HL-60 (cell line): Measurements from ENCODE around the gene CRY2.
"Not testable (repeated sequence)": the region's sequence is repeated elsewhere in the genome, so short reads cannot be mapped to it uniquely, and the experiment has no call there.

Experiments
- DNase-seq, 2 experiments: peaks; one replicate each; pipeline ENCODE4 v3.0.0-alpha.2; 2010 to 2020; ENCODE audit warnings: low read depth in 1 of 2, low spot score in 1 of 2
- H3K27ac ChIP-seq: fragments of 250-450 bp; sonication (Bioruptor Pico); replicated peaks from 2 replicates; pipeline ENCODE4 v1.5.1; 2020; ENCODE audit warnings: mild to moderate bottlenecking, moderate library complexity
- H3K27me3 ChIP-seq: fragments of 250-450 bp; sonication (Bioruptor Pico); 2 replicates; pipeline ENCODE4 v1.5.1; 2021; ENCODE audit warnings: mild to moderate bottlenecking, moderate library complexity; ENCODE audit not compliant: insufficient read depth, poor library complexity, severe bottlenecking
- H3K4me3 ChIP-seq: replicated peaks from 2 replicates; pipeline ENCODE4 v1.5.1; 2011; ENCODE audit warnings: mild to moderate bottlenecking, control low read depth, low read length; ENCODE audit not compliant: insufficient read depth
- CTCF ChIP-seq: IDR thresholded peaks from one replicate; pipeline ENCODE4 v1.5.1; 2011; ENCODE audit warnings: low read length, control low read depth, inconsistent platforms; ENCODE audit not compliant: insufficient read depth
- GABPA ChIP-seq: IDR thresholded peaks from 2 replicates; pipeline ENCODE4 v1.6.1; 2012; ENCODE audit warnings: low read depth
- POLR2AphosphoS5 ChIP-seq: IDR thresholded peaks from 2 replicates; pipeline ENCODE4 v1.6.1; 2012; ENCODE audit warnings: low read depth
- REST ChIP-seq: IDR thresholded peaks from 2 replicates; pipeline ENCODE4 v1.6.1; 2012; ENCODE audit warnings: low read depth; ENCODE audit not compliant: insufficient replicate concordance
- SPI1 ChIP-seq: IDR thresholded peaks from 2 replicates; pipeline ENCODE4 v1.6.1; 2012; ENCODE audit warnings: low read depth, mild to moderate bottlenecking, borderline replicate concordance

CRY2 gene

GRCh38 chr11:45816614-45817013, 30.7 kb upstream of the CRY2 start:
- DNase-seq, result no peak
- Histone ChIP-seq H3K27ac (no peak overlapping the region), H3K4me3 (no peak overlapping the region), H3K27me3 (no peaks in the 10 kb centered on the region)
- no peak for TF ChIP-seq CTCF
- TF ChIP-seq REST, result no peak
- TF ChIP-seq GABPA, result no peak
- no peak for TF ChIP-seq SPI1

- H3K4me3 ChIP-seq, result no peak overlapping the region
- DNase-seq, result no peak
- TF ChIP-seq REST (no peak), SPI1 (peak; percentile 44; the same call in 1 of the 2 replicates), POLR2AphosphoS5 (no peak), CTCF (no peak), GABPA (no peak)
- H3K27ac ChIP-seq, result no peak overlapping the region
- no peaks in the 10 kb centered on the region for H3K27me3 ChIP-seq
These were observed 30.1 kb upstream of the CRY2 start for GRCh38 chr11:45817191-45817590.

GRCh38 chr11:45818961-45819605, 28.2 kb upstream of the CRY2 start:
- no peak for TF ChIP-seq POLR2AphosphoS5
- H3K27me3 ChIP-seq, result no peaks in the 10 kb centered on the region
- H3K27ac ChIP-seq, result no peak overlapping the region
- H3K4me3 ChIP-seq, result no peak overlapping the region
- DNase-seq, result no peak

- Histone ChIP-seq H3K27me3 (no peaks in the 10 kb centered on the region), H3K4me3 (no peak overlapping the region), H3K27ac (no peak overlapping the region)
- DNase-seq, result no peak
- TF ChIP-seq GABPA, result no peak
- no peak for TF ChIP-seq CTCF
- no peak for TF ChIP-seq SPI1
- no peak for TF ChIP-seq POLR2AphosphoS5
- no peak for TF ChIP-seq REST
These were observed 26.9 kb upstream of the CRY2 start for GRCh38 chr11:45820211-45820857.

GRCh38 chr11:45826492-45826891, 20.8 kb upstream of the CRY2 start:
- H3K4me3 ChIP-seq, DNase-seq, H3K27me3 ChIP-seq, H3K27ac ChIP-seq: not testable (repeated sequence)
